Stimulated activated CD4-positive, alpha-beta T cell treated with anti-CD3 and anti-CD28 coated beads, Interleukin-12 subunit alpha, Interleukin-12 subunit beta, amount 100 ng/mL, for 24 hours (primary cell): ENCODE results near the gene PHF21B.

Experiments
- DNase-seq, 2 experiments: peaks; one replicate each; pipeline ENCODE4 v3.0.0-alpha.2; 2020; ENCODE audit warnings: low read depth in 2 of 2

PHF21B gene

GRCh38 chr22:44893731-44894080, 116.1 kb downstream of the PHF21B start:
- DNase-seq = no peak

DNA sequence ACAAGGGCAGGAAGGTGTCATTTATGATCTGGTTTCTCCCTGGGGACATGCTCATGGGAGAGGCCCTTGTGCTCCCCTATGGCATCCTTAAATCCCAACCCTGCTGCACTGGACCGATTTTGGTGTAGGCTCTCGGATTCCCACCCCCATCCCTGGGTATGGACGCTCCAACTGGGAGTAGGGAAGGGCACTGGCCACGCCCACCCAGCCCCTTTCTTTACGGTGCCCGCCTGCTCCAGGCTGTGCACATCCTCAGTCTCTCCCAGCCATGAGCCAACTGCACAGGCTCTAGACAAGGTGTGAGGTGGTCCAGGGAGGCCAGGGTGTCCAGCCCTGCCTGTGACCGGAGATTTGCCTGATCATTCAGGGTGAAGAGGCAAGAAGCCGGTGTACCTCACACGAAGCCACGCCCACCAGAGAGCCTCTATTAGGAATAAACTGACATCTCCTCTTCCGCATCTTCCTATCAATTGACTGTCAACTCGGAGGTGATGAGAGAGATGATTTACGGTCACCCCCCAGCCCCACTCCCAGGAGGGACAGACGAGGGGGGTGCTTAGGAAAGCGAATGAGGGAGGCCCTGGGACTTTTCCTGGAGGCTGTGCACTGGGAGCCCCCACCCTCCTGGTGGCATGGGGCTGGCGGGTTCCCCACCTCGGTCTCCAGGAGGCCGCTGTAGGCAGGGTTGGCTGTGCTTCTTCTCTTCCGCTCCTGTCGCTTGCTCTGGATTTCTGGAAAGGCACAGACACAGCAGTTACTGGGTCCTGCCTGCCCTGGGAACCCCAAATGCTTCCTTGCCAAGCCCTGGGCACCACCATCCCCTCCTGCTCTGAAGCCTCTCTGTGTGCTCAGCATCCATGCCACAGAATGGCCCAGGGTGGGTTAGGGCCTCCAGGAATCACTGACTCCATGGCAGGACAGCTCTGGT, 116.7 kb downstream of the PHF21B start:
- DNase-seq = no peak

- DNase-seq = no peak
Observed at GRCh38 chr22:44892243-44892642, 117.6 kb downstream of the PHF21B start.

GRCh38 chr22:44891791-44892190, 118.0 kb downstream of the PHF21B start:
- no peak for DNase-seq

GRCh38 chr22:44891293-44891747, 118.5 kb downstream of the PHF21B start:
- DNase-seq = no peak

DNA sequence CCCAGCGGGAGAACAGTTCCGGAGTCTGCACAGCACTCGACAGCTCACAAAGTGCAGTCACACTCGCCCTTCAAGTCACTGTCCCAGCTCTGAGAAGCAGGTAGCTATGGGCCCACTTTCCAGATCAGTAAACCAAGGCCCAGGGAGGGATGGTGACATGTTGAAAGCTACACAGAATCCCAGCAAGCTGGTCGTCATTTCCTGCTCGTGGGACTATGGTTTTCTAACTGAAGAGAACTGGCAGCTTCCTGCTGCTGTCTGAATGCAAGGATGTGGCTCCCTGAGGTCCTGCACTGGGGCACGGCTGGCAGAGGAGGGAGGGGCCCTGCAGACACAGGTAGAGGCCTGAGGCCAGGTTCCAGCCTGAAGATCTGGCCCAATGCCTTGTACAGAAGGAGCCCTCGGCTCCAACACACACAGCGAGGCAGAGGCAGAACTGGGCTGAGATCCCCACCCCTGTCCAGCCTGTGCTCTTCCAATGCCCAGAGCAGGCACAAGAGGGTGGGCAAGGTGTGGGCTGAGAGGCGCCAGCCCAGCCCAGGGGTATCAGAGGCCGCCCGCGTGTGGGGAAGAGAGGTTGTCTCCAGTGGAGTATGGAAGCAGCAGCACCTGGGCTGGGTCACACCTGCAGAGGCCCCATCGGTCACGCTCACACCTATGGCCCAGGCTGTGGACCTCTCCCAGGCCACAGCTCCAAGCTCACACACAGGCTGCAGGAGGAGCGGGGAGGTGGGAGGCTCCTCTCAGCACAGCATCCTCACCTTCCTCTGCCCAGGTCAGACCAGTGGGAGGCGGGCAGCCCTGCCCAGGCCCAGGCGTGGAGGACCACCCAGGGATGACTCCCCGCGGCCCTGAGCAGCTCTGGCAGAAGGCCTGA, 119.2 kb downstream of the PHF21B start:
- no peak for DNase-seq

DNA sequence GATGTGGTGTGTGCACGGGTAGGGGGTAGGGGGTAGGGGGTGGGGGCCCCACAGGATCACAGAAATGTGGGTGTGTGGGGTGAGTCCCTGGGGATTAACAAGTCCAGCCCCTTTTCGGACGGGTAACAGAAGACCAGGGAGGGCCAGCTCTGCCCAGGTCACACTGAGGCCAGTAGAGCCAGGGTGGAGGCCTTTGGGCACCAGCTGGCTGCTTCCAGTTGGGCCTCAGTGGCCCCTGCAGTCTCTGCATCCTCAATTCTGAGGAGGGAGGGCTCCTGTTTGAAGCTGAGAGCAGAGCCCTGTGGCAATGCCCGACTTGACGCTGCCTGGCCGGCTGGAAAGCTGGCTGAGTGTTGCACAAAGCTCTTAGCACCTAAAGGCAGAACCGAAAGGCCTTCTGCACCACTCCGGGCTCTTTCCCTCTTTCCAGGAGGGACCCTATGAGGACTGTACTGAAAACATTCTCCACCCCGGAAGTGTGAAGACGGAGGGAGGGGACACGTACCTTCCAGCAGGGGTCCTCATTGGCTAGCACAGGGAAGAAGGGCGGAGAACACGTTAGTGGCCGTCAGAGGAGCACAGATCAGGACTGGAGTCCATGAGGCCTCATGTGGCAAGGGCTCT, 120.4 kb downstream of the PHF21B start:
- DNase-seq = no peak

GRCh38 chr22:44888491-44889254, 121.1 kb downstream of the PHF21B start:
- DNase-seq = no peak

DNA sequence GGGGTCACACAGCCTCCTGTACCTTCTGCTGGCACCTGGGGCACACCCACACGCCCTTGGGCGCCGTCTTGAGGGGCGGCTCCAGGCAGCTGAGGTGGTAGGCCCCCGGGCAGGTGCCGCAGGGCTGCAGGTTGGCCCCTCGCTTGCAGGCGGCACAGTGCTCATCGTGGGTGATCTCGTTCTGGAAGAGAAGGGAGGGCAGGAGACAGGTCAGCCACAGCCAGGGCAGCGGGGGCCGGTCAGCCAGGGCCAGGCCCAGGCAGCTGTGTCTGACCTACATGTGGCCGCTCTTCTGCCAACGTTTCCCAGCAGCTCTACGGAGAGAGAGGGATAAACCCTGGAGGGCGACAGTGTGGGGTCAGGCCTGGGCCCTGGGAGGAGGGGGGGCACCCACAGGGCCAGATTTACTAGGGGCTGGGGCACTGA, 121.9 kb downstream of the PHF21B start:
- DNase-seq = no peak

- no peak for DNase-seq
Observed at GRCh38 chr22:44885806-44886360, 123.9 kb downstream of the PHF21B start.

GRCh38 chr22:44884968-44885805, 124.6 kb downstream of the PHF21B start:
- DNase-seq = no peak

DNA sequence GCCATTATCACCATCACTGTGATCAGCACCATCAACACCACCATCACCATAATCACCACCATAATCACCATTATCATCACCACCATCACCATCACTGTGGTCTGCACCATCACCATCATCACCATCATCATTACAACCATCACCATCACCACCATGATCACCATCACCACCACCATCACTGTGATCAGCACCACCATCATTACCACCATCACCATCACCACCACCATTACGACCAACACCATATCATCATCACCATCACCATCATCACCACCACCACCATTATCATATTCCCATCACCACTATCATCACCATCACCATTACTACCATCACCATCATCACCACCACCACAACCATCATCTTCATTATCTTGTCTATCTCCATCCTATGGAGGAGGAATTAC, 125.2 kb downstream of the PHF21B start:
- no peak for DNase-seq

DNA sequence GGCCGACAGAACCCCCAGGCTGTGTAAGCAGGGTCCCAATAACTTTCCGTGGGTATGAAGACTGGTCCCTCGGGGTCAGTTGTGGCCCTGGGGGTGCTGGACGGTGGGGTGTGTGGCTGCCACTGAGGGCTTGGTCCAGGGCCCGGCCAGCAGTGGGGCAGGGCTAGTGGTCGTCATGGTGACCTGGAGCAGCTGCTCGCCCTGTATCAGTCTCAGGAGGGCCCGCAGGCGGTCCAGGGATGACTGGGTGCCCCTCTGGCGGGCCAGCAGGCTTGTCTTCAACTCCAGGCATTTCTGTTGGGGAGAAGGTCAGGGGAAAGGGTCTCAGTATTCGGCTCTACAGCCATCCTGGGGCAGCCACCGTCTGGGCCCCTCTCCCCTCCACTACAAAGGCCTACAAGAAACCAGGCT, 126.8 kb downstream of the PHF21B start:
- DNase-seq = no peak

- no peak for DNase-seq
Observed at GRCh38 chr22:44882226-44882905, 127.4 kb downstream of the PHF21B start.

DNA sequence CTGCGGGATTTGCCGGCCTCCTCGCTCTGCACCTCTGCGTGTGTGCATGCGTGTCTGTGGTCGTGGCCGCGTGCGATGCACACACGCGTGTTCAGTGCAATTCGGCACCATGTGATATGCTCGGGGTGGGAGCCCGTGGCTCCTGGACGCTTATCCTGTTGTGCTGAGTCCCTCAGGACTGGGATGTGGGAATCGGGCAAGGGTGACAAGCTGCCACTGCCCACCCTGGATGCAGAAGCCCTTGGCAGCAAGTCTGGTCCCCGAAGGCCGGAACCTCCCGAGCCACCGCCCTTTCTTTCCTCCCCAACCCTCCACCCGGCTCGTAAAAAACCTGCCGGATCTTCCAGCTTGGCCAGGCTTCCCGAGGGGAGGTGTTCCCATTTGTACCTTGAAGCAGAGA, 128.2 kb downstream of the PHF21B start:
- no peak for DNase-seq

GRCh38 chr22:44880610-44881290, 129.1 kb downstream of the PHF21B start:
- no peak for DNase-seq

GRCh38 chr22:44879301-44879680, 130.5 kb downstream of the PHF21B start:
- DNase-seq = no peak

- no peak for DNase-seq
Observed at GRCh38 chr22:44878483-44879300, 131.1 kb downstream of the PHF21B start.
